OCI-LY3 (cell line): ENCODE measurements around the gene GJD4.

Experiments used
- EZH2phosphoT487 ChIP-seq: fragments of 200-600 bp; shearing (Covaris generic); IDR thresholded peaks from 2 replicates; pipeline ENCODE4 v1.6.1; 2018; ENCODE audit warnings: antibody characterized with exemption, mixed run types, low read depth
- TF ChIP-seq, protein P1 (sequence below): fragments of 200-600, 300-600 bp; sonication (generic); IDR thresholded peaks from 2 replicates; pipeline ENCODE4 v1.5.1; 2014; ENCODE audit warnings: antibody characterized with exemption, low read length, low read depth

DNA sequence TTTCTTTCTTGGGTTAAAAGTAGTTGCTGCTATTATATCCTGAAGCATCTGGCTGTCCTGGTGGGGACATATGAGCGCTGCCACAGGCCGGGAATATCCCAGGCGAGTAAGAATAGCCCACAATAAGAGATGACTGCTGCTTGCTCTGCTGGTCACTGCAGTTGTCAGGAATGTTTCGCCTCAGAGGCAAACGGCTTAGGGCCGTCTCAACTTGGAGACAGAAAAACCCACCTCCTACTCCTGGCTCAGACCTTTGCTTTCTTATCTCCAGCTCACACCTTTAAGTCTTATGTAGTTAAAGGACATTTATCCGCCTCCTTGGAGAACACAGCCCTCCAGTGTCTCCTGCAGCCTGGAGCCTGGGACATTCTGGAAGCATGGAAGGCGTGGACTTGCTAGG is at the start of gene GJD4:
- TF ChIP-seq, protein P1, sequence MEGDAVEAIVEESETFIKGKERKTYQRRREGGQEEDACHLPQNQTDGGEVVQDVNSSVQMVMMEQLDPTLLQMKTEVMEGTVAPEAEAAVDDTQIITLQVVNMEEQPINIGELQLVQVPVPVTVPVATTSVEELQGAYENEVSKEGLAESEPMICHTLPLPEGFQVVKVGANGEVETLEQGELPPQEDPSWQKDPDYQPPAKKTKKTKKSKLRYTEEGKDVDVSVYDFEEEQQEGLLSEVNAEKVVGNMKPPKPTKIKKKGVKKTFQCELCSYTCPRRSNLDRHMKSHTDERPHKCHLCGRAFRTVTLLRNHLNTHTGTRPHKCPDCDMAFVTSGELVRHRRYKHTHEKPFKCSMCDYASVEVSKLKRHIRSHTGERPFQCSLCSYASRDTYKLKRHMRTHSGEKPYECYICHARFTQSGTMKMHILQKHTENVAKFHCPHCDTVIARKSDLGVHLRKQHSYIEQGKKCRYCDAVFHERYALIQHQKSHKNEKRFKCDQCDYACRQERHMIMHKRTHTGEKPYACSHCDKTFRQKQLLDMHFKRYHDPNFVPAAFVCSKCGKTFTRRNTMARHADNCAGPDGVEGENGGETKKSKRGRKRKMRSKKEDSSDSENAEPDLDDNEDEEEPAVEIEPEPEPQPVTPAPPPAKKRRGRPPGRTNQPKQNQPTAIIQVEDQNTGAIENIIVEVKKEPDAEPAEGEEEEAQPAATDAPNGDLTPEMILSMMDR: no peak
- TF ChIP-seq EZH2phosphoT487: no peak
